Karpas-422 (cell line): ENCODE results near the gene ANO10. TPM values are rescaled to one million over a fixed set of nuclear protein-coding genes. Genes with fewer than 3 reads are reported as not detected.
"Not testable (repeated sequence)": the region's sequence is repeated elsewhere in the genome, so short reads cannot be mapped to it uniquely, and the experiment has no call there.

ENCODE experiments used
- DNase-seq: peaks from one replicate; pipeline ENCODE4 v3.0.0-alpha.2; 2015
- H2AFZ ChIP-seq: fragments of 200-600 bp; sonication (generic); 2 replicates; pipeline ENCODE4 v1.6.1; 2014; ENCODE audit warnings: antibody characterized with exemption, low read length, mixed read lengths
- H3K27ac ChIP-seq: fragments of 200-600 bp; sonication (generic); 2 replicates; pipeline ENCODE4 v1.5.1; 2014; ENCODE audit warnings: mild to moderate bottlenecking, low read length, moderate library complexity
- H3K27me3 ChIP-seq: fragments of 200-600 bp; sonication (generic); 2 replicates; pipeline ENCODE4 v1.6.1; 2014; ENCODE audit warnings: low read length, mixed read lengths
- H3K36me3 ChIP-seq: fragments of 200-600 bp; sonication (generic); 2 replicates; pipeline ENCODE4 v1.6.1; 2014; ENCODE audit warnings: low read length, mixed read lengths; ENCODE audit not compliant: insufficient read depth
- H3K4me1 ChIP-seq: fragments of 200-600 bp; sonication (generic); 2 replicates; pipeline ENCODE4 v1.6.1; 2014; ENCODE audit warnings: mild to moderate bottlenecking, low read length, mixed read lengths
- H3K4me2 ChIP-seq: fragments of 200-600 bp; sonication (generic); 2 replicates; pipeline ENCODE4 v1.6.1; 2014; ENCODE audit warnings: low read length, low read depth, mild to moderate bottlenecking; ENCODE audit not compliant: poor library complexity, severe bottlenecking
- H3K4me3 ChIP-seq: fragments of 200-600 bp; sonication (generic); 2 replicates; pipeline ENCODE4 v1.5.1; 2014; ENCODE audit warnings: mild to moderate bottlenecking, antibody characterized with exemption, low read length, mixed read lengths
- H3K79me2 ChIP-seq: fragments of 200-600 bp; sonication (generic); 2 replicates; pipeline ENCODE4 v1.6.1; 2014; ENCODE audit warnings: mild to moderate bottlenecking, low read length, mixed read lengths
- H3K9ac ChIP-seq: fragments of 200-600 bp; sonication (generic); 2 replicates; pipeline ENCODE4 v1.6.0; 2014; ENCODE audit warnings: low read length
- H3K9me2 ChIP-seq: fragments of 200-600 bp; sonication (generic), shearing (Covaris generic); replicated peaks from 2 replicates; pipeline ENCODE4 v1.6.0; 2014; ENCODE audit warnings: mild to moderate bottlenecking, low read length, moderate library complexity; ENCODE audit not compliant: insufficient read depth
- H3K9me3 ChIP-seq: fragments of 300-700, 200-600 bp; sonication (generic); 2 replicates; pipeline ENCODE4 v1.6.1; 2014; ENCODE audit warnings: low read length, mixed read lengths
- H4K20me1 ChIP-seq: fragments of 200-600 bp; sonication (generic); 2 replicates; pipeline ENCODE4 v1.6.1; 2014; ENCODE audit warnings: mild to moderate bottlenecking, antibody characterized with exemption, low read length, low read depth; ENCODE audit not compliant: insufficient read depth
- total RNA-seq: library from RNA; depleted of rRNA; stranded (reverse); fragments of >200 nt; shearing (Covaris generic); gene quantifications from 2 replicates; pipeline ENCODE4 v1.2.3, GENCODE V29; 2014; ENCODE audit warnings: low replicate concordance

Gene ANO10
- total RNA-seq, 1 experiment from 2014 or later, result 3.2 TPM

GRCh38 chr3:43544277-43544676, 77.5 kb downstream of the ANO10 start:
- not testable (repeated sequence) for H3K4me3 ChIP-seq, H3K27me3 ChIP-seq, H3K79me2 ChIP-seq, H2AFZ ChIP-seq, H4K20me1 ChIP-seq, H3K9ac ChIP-seq, H3K27ac ChIP-seq, H3K36me3 ChIP-seq, H3K4me2 ChIP-seq, H3K9me3 ChIP-seq, H3K4me1 ChIP-seq, H3K9me2 ChIP-seq
- DNase-seq, result peak; percentile 78

GRCh38 chr3:43542328-43543043, 79.3 kb downstream of the ANO10 start:
- no peak for DNase-seq
- H3K9ac ChIP-seq, result no peak overlapping the region
- H3K36me3 ChIP-seq, result no peaks in the 10 kb centered on the region
- H3K9me2 ChIP-seq, result no peaks in the 10 kb centered on the region
- H3K79me2 ChIP-seq, result no peaks in the 10 kb centered on the region
- H3K4me3 ChIP-seq, result no peak overlapping the region
- no peaks in the 10 kb centered on the region for H4K20me1 ChIP-seq
- no peaks in the 10 kb centered on the region for H3K9me3 ChIP-seq
- H3K27ac ChIP-seq, result no peak overlapping the region
- H3K4me2 ChIP-seq, result no peak overlapping the region
- H3K27me3 ChIP-seq, result no peaks in the 10 kb centered on the region
- no peak overlapping the region for H2AFZ ChIP-seq
- H3K4me1 ChIP-seq, result no peaks in the 10 kb centered on the region

- no peaks in the 10 kb centered on the region for H3K9me2 ChIP-seq
- no peak overlapping the region for H3K4me3 ChIP-seq
- H3K4me1 ChIP-seq, result no peaks in the 10 kb centered on the region
- no peak overlapping the region for H3K4me2 ChIP-seq
- H4K20me1 ChIP-seq, result no peaks in the 10 kb centered on the region
- H3K79me2 ChIP-seq, result no peaks in the 10 kb centered on the region
- H3K27ac ChIP-seq, result no peak overlapping the region
- no peak overlapping the region for H3K9ac ChIP-seq
- no peak overlapping the region for H2AFZ ChIP-seq
- H3K9me3 ChIP-seq, result no peaks in the 10 kb centered on the region
- no peak for DNase-seq
- no peaks in the 10 kb centered on the region for H3K36me3 ChIP-seq
- H3K27me3 ChIP-seq, result no peaks in the 10 kb centered on the region
Measured at GRCh38 chr3:43540624-43541023, 81.2 kb downstream of the ANO10 start.

GRCh38 chr3:43539321-43539720, 82.5 kb downstream of the ANO10 start:
- Histone ChIP-seq H3K27me3 (no peaks in the 10 kb centered on the region), H2AFZ (no peak overlapping the region), H3K79me2 (no peaks in the 10 kb centered on the region), H3K9me3 (no peaks in the 10 kb centered on the region), H3K9me2 (no peaks in the 10 kb centered on the region), H3K4me3 (no peak overlapping the region), H3K4me2 (no peak overlapping the region), H3K4me1 (no peaks in the 10 kb centered on the region), H3K9ac (no peak overlapping the region), H3K36me3 (no peaks in the 10 kb centered on the region), H4K20me1 (no peaks in the 10 kb centered on the region), H3K27ac (no peak overlapping the region)
- DNase-seq, result no peak

GRCh38 chr3:43537225-43537624, 84.6 kb downstream of the ANO10 start:
- Histone ChIP-seq H3K4me1 (no peaks in the 10 kb centered on the region), H3K27ac (no peak overlapping the region), H3K4me3 (no peak overlapping the region), H3K4me2 (no peak overlapping the region), H3K9ac (no peak overlapping the region), H3K79me2 (no peaks in the 10 kb centered on the region), H3K36me3 (no peaks in the 10 kb centered on the region), H4K20me1 (no peaks in the 10 kb centered on the region), H3K27me3 (no peaks in the 10 kb centered on the region), H3K9me2 (no peaks in the 10 kb centered on the region), H2AFZ (no peak overlapping the region), H3K9me3 (no peaks in the 10 kb centered on the region)
- no peak for DNase-seq

- Histone ChIP-seq H3K79me2 (no peaks in the 10 kb centered on the region), H4K20me1 (no peaks in the 10 kb centered on the region), H3K9ac (no peak overlapping the region), H3K9me3 (no peaks in the 10 kb centered on the region), H3K4me2 (no peak overlapping the region), H2AFZ (no peak overlapping the region), H3K27ac (no peak overlapping the region), H3K36me3 (no peaks in the 10 kb centered on the region), H3K4me3 (no peak overlapping the region), H3K27me3 (no peaks in the 10 kb centered on the region), H3K4me1 (no peaks in the 10 kb centered on the region), H3K9me2 (no peaks in the 10 kb centered on the region)
- DNase-seq, result no peak
Measured at GRCh38 chr3:43534675-43535074, 87.1 kb downstream of the ANO10 start.

GRCh38 chr3:43533009-43533408, 88.8 kb downstream of the ANO10 start:
- Histone ChIP-seq H3K9me2 (no peaks in the 10 kb centered on the region), H3K27ac (no peak overlapping the region), H3K36me3 (no peaks in the 10 kb centered on the region), H3K4me3 (no peak overlapping the region), H3K4me1 (no peaks in the 10 kb centered on the region), H3K27me3 (no peaks in the 10 kb centered on the region), H3K9me3 (no peaks in the 10 kb centered on the region), H3K79me2 (no peaks in the 10 kb centered on the region), H3K4me2 (no peak overlapping the region), H2AFZ (no peak overlapping the region), H4K20me1 (no peaks in the 10 kb centered on the region), H3K9ac (no peak overlapping the region)
- no peak for DNase-seq

- Histone ChIP-seq H3K4me2 (no peak overlapping the region), H3K9me3 (no peaks in the 10 kb centered on the region), H3K4me3 (no peak overlapping the region), H3K4me1 (no peaks in the 10 kb centered on the region), H3K36me3 (no peaks in the 10 kb centered on the region), H4K20me1 (no peaks in the 10 kb centered on the region), H3K9ac (no peak overlapping the region), H3K27ac (no peak overlapping the region), H2AFZ (no peak overlapping the region), H3K27me3 (no peaks in the 10 kb centered on the region), H3K9me2 (no peaks in the 10 kb centered on the region), H3K79me2 (no peaks in the 10 kb centered on the region)
- DNase-seq, result no peak
Measured at GRCh38 chr3:43531835-43532234, 90.0 kb downstream of the ANO10 start.
